Measurements from ENCODE around the gene FHIT. TPM values are rescaled to one million over a fixed set of nuclear protein-coding genes. Genes with fewer than 3 reads are reported as not detected.

Gene FHIT
- total RNA-seq, 4 donors from 2014 or later = 8.8 to 35.6 (median 12.6) TPM

DNA sequence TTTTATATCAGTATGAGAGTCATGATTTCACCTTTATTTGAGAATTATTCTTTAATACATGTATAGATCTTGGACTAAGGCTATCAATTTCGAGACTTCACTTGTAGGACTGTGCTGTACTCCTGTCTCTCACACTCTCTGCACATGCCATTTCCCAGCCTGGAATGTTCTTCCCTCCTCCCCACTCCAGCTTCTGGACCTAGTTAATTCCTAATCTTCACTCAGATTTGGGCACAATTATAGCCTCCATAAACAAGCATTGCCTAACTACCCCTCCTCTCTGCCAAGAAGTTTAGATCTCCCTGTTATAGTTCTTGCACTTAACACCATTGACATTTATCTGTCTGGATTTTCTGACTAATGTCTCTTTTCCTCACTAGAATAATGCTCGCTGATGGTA is 88.3 kb downstream of the FHIT start:
- no peaks in the 10 kb centered on the region for H3K4me1 ChIP-seq
- H3K27me3 ChIP-seq = no peaks in the 10 kb centered on the region
- 84% methylated on average over 2 of the region's 2 CpGs for WGBS
- no peaks in the 10 kb centered on the region for H3K9me3 ChIP-seq
- no peak overlapping the region for H3K4me3 ChIP-seq
- no peaks in the 10 kb centered on the region for H3K36me3 ChIP-seq
- DNase-seq (ENCODE audit: low spot score in 2 of 2) = no peak
- H3K27ac ChIP-seq = no peak overlapping the region
- TF ChIP-seq POLR2A (IDR thresholded peaks at IDR 0.05) (no peak), EP300 (IDR thresholded peaks at IDR 0.05) (no peak), POLR2AphosphoS5 (IDR thresholded peaks at IDR 0.05) (no peak)
- TF ChIP-seq, protein P1, sequence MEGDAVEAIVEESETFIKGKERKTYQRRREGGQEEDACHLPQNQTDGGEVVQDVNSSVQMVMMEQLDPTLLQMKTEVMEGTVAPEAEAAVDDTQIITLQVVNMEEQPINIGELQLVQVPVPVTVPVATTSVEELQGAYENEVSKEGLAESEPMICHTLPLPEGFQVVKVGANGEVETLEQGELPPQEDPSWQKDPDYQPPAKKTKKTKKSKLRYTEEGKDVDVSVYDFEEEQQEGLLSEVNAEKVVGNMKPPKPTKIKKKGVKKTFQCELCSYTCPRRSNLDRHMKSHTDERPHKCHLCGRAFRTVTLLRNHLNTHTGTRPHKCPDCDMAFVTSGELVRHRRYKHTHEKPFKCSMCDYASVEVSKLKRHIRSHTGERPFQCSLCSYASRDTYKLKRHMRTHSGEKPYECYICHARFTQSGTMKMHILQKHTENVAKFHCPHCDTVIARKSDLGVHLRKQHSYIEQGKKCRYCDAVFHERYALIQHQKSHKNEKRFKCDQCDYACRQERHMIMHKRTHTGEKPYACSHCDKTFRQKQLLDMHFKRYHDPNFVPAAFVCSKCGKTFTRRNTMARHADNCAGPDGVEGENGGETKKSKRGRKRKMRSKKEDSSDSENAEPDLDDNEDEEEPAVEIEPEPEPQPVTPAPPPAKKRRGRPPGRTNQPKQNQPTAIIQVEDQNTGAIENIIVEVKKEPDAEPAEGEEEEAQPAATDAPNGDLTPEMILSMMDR (IDR thresholded peaks at IDR 0.05) = no peak

DNA sequence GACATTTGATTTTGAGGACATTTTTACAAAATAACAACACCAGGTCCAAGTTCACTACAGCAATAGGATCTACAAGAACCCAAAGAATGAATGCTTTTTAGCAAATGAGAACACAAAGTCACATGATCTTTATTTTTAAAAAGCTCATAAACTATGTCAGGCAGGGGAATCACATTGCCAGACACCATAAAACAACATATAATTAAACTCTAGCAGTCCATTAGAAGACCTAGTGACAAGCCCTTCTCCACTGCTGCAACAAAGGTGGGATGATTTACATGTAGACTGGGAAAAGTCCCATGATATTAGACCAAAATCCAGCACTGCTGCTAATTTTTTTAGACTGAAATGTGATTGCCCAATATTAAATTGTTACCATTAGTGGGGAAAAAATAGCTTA is 92.6 kb downstream of the FHIT start:
- Histone ChIP-seq H3K4me1 (no peaks in the 10 kb centered on the region), H3K27me3 (no peaks in the 10 kb centered on the region), H3K36me3 (no peaks in the 10 kb centered on the region), H3K27ac (no peak overlapping the region), H3K4me3 (no peak overlapping the region), H3K9me3 (no peaks in the 10 kb centered on the region)
- no peak for DNase-seq (ENCODE audit: low spot score in 2 of 2)
- TF ChIP-seq POLR2AphosphoS5 (IDR thresholded peaks at IDR 0.05) (no peak), EP300 (IDR thresholded peaks at IDR 0.05) (no peak), POLR2A (IDR thresholded peaks at IDR 0.05) (no peak)
- TF ChIP-seq, protein P1 (IDR thresholded peaks at IDR 0.05) = no peak

DNA sequence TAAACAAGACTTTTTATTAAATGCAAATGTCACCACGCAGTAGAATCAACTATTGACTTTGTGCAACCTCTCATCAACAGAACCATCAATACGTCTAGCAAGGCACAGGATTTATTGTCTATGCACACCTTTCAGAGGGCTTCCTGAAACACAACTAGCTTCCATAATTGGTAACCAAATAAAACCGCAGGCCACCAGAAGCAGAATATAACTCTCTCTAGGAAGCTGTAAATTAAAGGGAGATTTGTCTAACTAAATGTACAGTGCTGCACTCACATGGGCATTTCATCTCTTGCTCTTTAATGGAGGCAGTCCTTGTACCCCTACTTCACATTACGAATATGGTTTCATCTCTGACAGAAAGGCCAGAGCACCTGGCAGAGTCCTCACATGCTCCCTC is 93.0 kb downstream of the FHIT start:
- WGBS = 88% methylated on average over 4 of the region's 4 CpGs
- no peaks in the 10 kb centered on the region for H3K27me3 ChIP-seq
- DNase-seq (ENCODE audit: low spot score in 2 of 2) = no peak
- no peak overlapping the region for H3K4me3 ChIP-seq
- H3K27ac ChIP-seq = no peak overlapping the region
- H3K9me3 ChIP-seq = no peaks in the 10 kb centered on the region
- no peaks in the 10 kb centered on the region for H3K4me1 ChIP-seq
- H3K36me3 ChIP-seq = no peaks in the 10 kb centered on the region
- no peak for TF ChIP-seq POLR2AphosphoS5 (IDR thresholded peaks at IDR 0.05)
- no peak for TF ChIP-seq EP300 (IDR thresholded peaks at IDR 0.05)
- no peak for TF ChIP-seq POLR2A (IDR thresholded peaks at IDR 0.05)
- TF ChIP-seq, protein P1 (IDR thresholded peaks at IDR 0.05) = no peak

DNA sequence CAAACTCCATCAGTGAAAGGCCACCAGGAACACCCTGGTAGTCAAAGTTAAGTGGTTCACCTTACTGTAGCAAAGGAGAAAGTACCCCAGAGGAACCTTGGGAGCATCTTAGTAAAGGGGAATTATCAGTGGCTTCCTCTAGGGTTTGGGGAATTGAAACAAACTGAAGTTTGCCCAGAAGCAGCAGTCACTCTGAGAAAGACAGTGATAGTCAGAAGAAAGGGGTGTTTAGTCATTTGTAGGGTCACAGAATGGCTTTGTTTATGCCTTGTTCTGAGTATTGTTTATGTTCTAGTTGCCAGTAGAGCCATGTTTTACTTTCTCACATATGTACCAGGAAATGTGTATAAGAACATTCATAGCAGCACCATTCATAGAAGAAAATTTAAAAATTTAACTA is 93.8 kb downstream of the FHIT start:
- Histone ChIP-seq H3K9me3 (no peaks in the 10 kb centered on the region), H3K36me3 (no peaks in the 10 kb centered on the region), H3K4me1 (no peaks in the 10 kb centered on the region), H3K27me3 (no peaks in the 10 kb centered on the region), H3K27ac (no peak overlapping the region), H3K4me3 (no peak overlapping the region)
- DNase-seq (ENCODE audit: low spot score in 2 of 2) = no peak
- TF ChIP-seq POLR2AphosphoS5 (IDR thresholded peaks at IDR 0.05) (no peak), POLR2A (IDR thresholded peaks at IDR 0.05) (no peak), EP300 (IDR thresholded peaks at IDR 0.05) (no peak)
- TF ChIP-seq, protein P1 (IDR thresholded peaks at IDR 0.05) = no peak

DNA sequence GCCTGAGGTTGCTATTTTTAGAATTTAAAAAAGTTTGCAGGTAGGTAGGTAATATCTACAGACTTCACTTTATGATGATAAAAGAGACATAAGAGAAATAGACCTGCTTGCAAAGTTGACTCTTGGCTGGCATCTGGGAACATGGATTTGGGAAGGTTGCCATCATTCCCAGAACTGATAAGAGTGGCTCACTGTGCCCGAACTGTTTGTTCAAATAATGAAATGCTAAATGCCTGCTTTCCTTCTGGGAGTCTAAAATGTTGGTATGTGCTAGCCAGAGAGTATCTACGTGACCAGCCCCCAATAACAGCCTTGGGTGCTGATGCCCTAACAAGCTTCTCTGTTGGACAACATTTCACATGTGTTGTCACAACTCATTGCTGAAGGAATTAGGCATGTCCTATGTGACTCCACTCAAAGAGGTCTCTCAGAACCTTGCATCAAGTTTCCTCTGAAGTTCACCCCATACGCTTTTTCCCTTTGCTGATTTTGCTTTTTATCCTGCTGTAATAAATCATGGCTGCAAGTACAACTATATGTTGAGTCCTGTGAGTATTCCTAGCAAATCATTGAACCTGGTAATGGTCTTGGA is 95.5 kb downstream of the FHIT start:
- no peaks in the 10 kb centered on the region for H3K9me3 ChIP-seq
- DNase-seq (ENCODE audit: low spot score in 2 of 2) = no peak
- no peak overlapping the region for H3K4me3 ChIP-seq
- WGBS = 53% methylated on average over 3 of the region's 3 CpGs
- no peak for TF ChIP-seq EP300 (IDR thresholded peaks at IDR 0.05)
- no peak for TF ChIP-seq POLR2A (IDR thresholded peaks at IDR 0.05)
- TF ChIP-seq POLR2AphosphoS5 (IDR thresholded peaks at IDR 0.05) = no peak
- TF ChIP-seq, protein P1 (IDR thresholded peaks at IDR 0.05) = no peak
- H3K27ac ChIP-seq = no peak overlapping the region
- H3K4me1 ChIP-seq = no peaks in the 10 kb centered on the region
- H3K36me3 ChIP-seq = no peaks in the 10 kb centered on the region
- H3K27me3 ChIP-seq = no peaks in the 10 kb centered on the region

Data from suprapubic skin (tissue), 4 donors.